HCEC 1CT (cell line): Measurements from ENCODE around the gene TSPAN18.

Source experiments
- DNase-seq: peaks from one replicate; pipeline ENCODE4 v3.0.0-alpha.2; 2017

TSPAN18 gene

GRCh38 chr11:44875037-44875436, 148.3 kb downstream of the TSPAN18 start:
- no peak for DNase-seq

GRCh38 chr11:44876194-44876723, 149.5 kb downstream of the TSPAN18 start:
- no peak for DNase-seq

GRCh38 chr11:44876906-44877305, 150.1 kb downstream of the TSPAN18 start:
- no peak for DNase-seq

GRCh38 chr11:44877571-44878497, 151.1 kb downstream of the TSPAN18 start:
- DNase-seq, result no peak

- DNase-seq, result no peak
Observed at GRCh38 chr11:44878711-44879110, 151.9 kb downstream of the TSPAN18 start.

- DNase-seq, result no peak
Observed at GRCh38 chr11:44879432-44879831, 152.7 kb downstream of the TSPAN18 start.

- DNase-seq, result no peak
Observed at GRCh38 chr11:44880511-44880910, 153.7 kb downstream of the TSPAN18 start.

GRCh38 chr11:44880953-44881352, 154.2 kb downstream of the TSPAN18 start:
- DNase-seq, result no peak

- DNase-seq, result no peak
Observed at GRCh38 chr11:44883277-44883676, 156.5 kb downstream of the TSPAN18 start.

- DNase-seq, result no peak
Observed at GRCh38 chr11:44884056-44884455, 157.3 kb downstream of the TSPAN18 start.

- no peak for DNase-seq
Observed at GRCh38 chr11:44885065-44885810, 158.5 kb downstream of the TSPAN18 start.

GRCh38 chr11:44885919-44886789, 159.4 kb downstream of the TSPAN18 start:
- DNase-seq, result no peak

GRCh38 chr11:44886790-44887140, 160.0 kb downstream of the TSPAN18 start:
- DNase-seq, result peak; percentile 20

- no peak for DNase-seq
Observed at GRCh38 chr11:44887636-44888035, 160.9 kb downstream of the TSPAN18 start.

- DNase-seq, result no peak
Observed at GRCh38 chr11:44889266-44889665, 162.5 kb downstream of the TSPAN18 start.

- DNase-seq, result no peak
Observed at GRCh38 chr11:44892843-44893242, 166.1 kb downstream of the TSPAN18 start.

- DNase-seq, result no peak
Observed at GRCh38 chr11:44893308-44893822, 166.6 kb downstream of the TSPAN18 start.

- DNase-seq, result peak; percentile 46
Observed at GRCh38 chr11:44893846-44894617, 167.3 kb downstream of the TSPAN18 start.

- DNase-seq, result peak; percentile 54
Observed at GRCh38 chr11:44899959-44900358, 173.2 kb downstream of the TSPAN18 start.

- no peak for DNase-seq
Observed at GRCh38 chr11:44901120-44901633, 174.4 kb downstream of the TSPAN18 start.

GRCh38 chr11:44901786-44902185, 175.0 kb downstream of the TSPAN18 start:
- DNase-seq, result no peak
